HG03039 (cell line): ENCODE measurements around the gene SLC19A3.
A peak's percentile ranks its signal among the peaks of the same experiment; 100 is the strongest.
"Not testable (repeated sequence)": the region's sequence is repeated elsewhere in the genome, so short reads cannot be mapped to it uniquely, and the experiment has no call there.

ENCODE experiments used
- ATAC-seq: cut with Tn5 transposase; IDR thresholded peaks from one replicate; pipeline ENCODE4 v1.9.1; 2021; ENCODE audit warnings: mild to moderate bottlenecking, moderate library complexity; ENCODE audit not compliant: unreplicated experiment

SLC19A3 gene

DNA sequence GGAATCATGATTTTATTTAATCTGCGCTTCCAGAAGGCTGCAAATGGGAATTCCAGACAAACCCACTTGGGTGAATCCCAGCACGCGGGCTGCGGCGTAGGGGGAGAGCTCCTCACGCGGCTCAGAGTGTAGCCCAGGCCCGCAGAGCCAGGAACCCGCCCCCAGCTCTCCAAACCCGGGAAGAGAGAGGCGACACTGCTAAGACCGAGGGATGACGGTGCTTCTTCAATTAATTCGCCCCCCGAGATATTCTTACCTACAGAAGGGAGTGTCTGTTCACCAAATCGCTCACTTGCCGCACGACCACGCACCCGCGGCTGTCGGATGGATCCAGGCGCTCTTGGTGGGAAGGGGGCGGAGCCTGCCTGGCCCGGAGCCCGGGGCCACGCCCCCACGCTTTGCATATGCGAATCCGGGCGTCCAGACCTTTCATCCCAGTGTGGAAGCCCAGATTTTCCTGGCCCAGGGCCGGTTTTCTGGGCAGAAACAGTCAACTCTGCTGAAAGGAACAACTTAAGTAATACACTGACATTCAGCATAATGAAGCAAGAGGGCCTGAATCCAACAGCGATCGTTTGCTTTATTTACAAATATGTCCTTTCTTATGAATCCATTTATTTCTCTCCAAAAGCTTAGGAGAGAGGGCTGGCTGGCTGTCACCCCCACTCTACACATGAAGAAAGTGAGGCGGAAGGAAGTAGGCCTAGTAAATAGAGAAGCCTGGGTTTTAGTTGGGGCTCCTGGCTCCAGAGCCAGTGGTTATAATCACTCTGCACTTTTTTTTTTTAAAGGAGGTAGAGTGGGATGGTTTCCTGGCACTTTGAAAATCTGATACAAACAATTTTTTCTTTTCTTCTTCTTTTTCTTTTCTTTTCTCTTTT is at the start of gene SLC19A3:
Gene SLC19A3, minus strand, starts transcription at position 342 of the 881 bp plus-strand sequence. CDS start 15,710 bp downstream, outside the sequence.
- ATAC-seq: no peak

DNA sequence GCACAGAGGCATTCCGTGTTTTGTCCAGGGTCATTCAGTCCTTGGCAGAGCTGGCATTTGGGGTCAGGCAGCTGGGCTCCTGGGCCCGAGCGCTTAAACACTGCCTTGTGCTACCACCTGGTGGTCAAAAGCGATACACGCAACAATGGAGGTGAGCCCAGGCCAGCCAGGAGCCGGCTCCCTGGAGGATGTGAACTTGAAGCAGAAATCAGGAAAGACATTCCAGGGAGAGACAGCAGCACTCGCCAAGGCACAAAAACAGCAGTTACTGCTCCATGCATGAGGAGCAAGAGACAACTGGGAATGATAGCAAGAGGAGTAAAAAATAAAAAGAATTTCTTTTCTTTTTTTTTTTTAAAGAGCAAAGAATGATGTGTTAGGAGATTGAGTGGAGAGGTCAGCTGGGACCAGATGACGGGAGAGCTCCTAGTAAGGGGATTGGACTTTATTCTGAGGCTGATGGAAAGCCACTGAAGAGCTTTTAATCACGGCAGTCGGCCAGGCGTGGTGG is 48.6 kb upstream of the SLC19A3 start:
- ATAC-seq: peak; percentile 93

DNA sequence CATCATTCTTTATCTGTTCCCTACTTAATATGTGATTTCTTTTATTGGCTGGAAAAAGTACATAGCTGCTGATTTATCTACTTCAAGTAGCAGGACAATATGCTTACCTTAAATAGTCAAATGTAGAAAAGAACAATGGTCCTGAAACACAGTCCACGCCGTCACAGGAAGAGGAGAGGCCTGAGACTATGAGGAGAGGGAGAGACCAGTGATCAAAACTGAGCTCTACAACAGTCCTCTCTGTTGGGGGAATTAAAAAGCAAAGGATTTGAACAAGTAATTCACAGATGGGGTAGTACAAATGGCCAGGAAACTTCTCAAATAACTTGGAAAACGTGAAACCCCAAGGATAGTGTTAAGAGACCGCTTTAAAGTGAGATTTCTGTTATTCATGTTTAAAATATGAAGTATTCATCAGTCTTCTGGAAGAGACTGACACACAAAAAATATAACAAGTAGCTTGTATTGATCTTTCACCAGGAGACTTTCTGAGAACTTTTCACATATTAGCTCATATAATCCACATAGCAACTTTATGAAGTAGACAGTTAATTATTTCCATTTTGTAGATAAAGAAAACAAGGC is 48.1 kb upstream of the SLC19A3 start:
- ATAC-seq: no peak

DNA sequence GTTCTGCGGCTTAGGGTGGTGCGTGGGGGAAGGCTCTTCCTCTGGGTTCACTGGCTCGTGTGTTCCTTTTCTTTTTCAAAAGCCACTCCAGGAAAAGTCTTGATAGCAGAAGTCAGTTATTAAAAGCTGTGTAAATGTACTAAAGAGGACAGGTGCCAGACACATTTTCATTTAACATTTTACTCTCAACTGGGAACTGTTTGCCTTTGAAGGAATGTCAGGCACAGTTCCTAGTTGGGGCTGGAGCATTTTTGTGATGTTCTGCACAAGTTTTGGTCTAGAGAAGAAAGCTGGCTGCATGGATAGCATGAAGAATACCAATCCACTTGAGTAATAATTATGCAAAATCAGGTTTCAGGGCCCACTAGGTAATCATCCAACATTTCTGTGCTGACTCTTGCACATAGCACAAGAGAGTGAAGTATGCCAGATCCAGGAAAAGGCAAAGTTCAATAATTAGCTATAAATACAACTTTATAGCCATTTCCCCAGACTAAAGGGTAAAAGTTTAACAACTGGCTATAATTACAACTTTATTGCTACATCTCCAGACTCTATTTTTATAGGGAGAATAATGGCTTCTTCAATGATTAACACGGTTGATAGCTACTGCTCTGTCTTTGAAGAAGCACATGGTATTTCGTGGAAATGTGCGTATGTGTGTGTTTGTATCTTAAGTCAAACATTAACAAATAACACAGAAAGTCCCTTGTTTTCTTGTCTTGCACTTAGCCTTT is 44.1 kb upstream of the SLC19A3 start:
- ATAC-seq: no peak

DNA sequence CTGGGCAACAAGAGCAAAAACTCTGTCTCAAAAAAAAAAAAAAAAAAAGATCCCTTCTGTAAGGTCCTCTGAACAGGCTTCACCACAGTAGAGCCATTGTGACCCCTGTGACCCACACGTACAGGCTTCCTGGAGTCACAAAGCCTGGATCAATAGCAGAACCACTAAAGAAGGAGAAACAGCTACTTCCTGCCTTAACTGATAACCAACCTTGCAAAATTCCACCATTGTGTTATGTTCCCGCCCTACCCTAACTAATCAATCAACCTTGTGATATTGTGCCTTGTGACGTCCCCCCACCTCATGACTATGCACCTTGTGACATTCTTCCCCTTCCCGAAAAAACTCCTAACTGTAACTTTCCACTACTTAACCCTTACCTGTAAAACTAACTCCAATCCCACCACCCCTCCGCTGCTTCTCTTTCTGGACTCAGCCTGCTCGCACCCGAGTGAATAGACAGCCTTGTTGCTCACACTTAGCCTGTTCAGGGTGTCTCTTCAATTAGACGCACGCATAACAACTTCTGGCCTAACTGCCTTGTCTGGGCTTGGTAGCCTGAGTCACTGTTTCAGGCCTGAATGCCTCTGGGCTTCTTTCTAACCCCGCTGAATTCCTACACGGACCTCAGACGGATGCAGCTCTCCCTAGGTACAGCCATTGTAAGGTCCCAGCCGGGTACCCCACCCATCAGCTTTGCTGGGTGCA is 41.7 kb upstream of the SLC19A3 start:
- ATAC-seq: no peak

DNA sequence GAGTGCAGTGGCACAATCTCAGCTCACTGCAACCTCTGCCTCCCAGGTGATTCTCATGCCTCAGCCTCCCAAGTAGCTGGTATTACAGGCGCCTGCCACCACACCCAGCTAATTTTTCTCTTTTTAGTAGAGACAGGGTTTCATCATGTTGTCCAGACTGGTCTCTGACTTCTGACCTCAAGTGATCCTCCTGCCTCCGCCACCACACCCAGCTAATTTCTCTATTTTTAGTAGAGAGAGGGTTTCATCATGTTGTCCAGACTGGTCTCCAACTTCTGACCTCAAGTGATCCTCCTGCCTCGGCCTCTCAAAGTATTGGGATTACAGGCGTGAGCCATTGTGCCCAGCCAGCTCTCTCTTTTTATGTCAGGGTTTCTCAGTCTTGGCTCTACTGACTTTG is 38.4 kb upstream of the SLC19A3 start:
- not testable (repeated sequence) for ATAC-seq

DNA sequence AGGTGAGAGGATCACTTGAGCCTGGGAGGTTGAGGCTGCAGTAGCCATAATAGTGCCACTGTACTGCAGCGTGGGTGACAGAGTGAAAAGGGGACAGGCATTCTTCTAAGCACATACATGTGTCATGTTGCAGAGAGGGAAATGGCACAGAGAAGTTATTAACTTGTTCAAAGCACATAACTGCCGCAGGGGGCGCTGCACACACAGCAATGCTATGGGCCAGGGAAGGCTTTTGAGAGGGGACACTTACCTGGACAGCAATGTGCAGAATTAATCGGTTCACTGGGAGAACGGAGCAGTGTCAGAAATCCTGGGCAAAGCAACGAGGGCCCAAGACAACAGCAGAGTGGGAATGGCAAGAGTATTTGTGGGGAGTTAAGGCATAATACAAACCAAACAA is 30.3 kb upstream of the SLC19A3 start:
- no peak for ATAC-seq

DNA sequence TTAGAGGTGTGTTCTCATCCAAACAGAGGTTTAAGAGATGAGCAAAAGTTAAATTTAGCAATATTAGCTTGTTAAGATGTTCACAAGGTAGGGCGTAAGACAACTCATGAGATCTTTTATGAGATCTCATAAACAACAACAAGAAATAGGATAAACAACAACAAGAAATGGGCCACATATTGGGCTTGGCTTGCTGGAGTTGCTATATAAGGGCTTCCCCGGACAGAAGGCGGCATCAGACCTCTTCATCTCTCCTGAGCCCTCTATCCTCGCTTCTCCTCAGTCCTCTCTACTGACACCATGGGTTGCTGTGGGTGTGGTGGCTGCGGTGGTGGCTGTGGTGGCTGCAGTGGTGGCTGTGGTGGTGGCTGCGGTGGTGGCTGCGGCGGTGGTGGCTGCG is 27.8 kb upstream of the SLC19A3 start, which contains the start of gene SCYGR8:
Gene SCYGR8, plus strand, starts transcription at position 301 of the 400 bp plus-strand sequence. Its CDS starts 0 bp downstream, at position 301.
- ATAC-seq: no peak

DNA sequence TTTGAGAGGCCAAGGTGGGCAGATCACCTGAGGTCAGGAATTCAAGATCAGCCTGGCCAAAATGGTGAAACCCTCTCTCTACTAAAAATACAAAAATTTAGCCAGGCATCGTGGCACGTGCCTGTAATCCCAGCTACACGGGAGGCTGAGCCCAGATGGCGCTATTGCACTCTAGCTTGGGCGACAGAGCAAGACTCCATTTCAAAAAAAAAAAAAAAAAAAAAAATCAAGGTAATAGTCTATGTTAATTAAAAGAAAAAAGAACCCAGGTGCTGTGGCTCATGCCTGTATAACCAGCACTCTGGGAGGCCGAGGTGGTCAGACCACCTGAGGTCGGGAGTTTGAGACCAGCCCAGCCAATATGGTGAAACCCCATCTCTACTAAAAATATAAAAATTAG is 22.9 kb upstream of the SLC19A3 start:
- not testable (repeated sequence) for ATAC-seq

DNA sequence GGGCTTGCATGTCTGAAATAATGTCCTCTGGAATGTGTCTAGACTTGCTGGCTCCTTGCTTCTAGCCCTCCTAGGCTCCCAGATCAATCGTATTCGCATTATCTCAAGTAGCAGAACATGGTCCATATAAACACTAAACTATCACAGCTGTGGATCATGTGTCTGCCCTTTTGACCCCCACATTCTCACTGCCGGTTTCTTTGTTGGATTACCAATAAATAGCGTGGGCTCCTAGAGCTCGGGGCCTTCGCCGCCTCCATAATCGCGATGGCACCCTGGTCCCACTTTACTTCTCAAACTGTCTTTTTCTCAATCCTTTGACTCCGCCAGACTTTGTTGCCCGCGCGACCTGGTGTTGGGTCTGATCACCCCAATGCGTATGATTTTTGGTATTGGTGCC is 21.5 kb upstream of the SLC19A3 start:
- ATAC-seq: no peak

DNA sequence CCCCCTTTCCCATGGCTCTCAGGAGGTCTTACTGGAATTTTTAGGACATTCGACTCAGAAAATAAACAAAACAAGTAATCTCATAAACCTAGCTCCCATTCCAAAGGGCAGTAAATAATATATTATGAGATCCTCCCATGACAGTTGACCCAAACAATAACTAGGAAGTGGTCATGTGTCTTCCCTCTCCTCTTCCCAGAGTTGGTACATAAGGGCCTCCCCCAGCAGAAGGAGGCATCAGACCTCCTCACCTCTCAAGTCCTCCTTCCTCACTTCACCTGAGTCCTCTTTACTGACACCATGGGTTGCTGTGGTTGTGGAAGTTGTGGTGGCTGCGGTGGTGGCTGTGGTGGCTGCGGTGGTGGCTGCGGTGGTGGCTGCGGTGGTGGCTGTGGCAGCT is 10.2 kb upstream of the SLC19A3 start, which contains the start of gene SCYGR7:
Gene SCYGR7, plus strand, starts transcription at position 301 of the 400 bp plus-strand sequence. Its CDS starts 0 bp downstream, at position 301.
- ATAC-seq: no peak

DNA sequence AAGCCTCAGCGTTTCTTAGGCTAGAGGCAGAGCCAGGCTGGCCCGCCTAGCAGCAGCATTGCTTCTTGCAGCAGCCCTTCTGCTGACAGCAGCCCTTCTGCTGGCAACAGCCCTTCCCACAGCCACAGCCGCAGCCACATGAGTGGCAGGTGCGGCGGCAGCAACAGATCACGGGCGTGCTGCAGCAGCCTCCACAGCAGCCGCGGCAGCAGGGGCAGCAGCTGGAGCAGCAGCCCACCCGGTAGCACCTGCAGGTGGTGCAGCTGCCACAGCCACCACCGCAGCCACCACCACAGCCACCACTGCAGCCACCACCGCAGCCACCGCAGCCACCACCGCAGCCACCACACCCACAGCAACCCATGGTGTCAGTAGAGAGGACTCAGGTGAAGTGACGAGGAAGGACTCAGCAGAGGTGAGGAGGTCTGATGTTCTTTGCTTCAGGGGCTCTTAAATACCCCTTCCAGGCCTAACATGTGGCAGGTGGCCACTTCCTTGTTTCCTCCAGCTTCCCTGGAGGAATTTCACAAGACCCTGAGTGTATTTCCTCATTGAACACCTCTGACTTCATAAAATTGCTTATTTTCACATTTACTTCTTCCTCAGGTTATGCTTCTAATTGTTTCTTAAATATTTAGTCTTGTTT is 6.7 kb upstream of the SLC19A3 start, which contains the start of gene SCYGR6:
Gene SCYGR6, minus strand, starts transcription at position 364 of the 646 bp plus-strand sequence. Its CDS starts 0 bp downstream, at position 364.
- no peak for ATAC-seq

DNA sequence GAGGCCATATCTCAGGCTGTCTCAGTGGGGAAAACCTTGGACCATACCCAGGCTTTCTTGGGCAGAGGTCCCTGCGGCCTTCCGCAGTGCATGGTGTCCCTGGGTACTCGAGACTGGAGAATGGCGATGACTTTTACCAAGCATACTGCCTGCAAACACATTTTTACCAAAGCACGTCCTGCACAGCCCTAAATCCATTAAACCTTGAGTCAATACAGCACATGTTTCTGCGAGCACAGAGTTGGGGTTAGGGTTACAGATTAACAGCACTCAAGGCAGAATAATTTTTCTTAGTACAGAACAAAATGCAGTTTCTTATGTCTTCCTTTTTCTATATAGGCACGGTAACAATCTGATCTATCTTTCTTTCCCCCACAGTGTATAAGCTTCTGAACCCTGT is 5.0 kb upstream of the SLC19A3 start:
- ATAC-seq: not testable (repeated sequence)

DNA sequence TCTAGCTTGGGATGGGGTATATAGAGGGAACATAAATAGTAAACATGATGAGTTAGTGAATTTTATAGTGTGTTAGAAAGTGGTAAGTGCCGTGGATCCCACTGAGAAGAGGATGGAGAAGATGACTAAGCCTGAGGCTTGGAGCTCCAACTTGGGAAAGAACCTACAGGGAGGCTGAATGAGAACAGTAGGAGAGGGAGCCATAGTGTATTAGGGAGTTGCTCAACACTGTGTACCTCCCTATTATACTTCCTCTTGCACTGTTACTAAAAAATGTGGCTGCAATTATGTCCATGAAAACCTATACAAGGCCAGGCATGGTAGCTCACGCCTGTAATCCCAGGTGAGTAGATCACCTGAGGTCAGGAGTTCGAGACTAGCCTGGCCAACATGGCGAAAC is 2.9 kb upstream of the SLC19A3 start:
- no peak for ATAC-seq

DNA sequence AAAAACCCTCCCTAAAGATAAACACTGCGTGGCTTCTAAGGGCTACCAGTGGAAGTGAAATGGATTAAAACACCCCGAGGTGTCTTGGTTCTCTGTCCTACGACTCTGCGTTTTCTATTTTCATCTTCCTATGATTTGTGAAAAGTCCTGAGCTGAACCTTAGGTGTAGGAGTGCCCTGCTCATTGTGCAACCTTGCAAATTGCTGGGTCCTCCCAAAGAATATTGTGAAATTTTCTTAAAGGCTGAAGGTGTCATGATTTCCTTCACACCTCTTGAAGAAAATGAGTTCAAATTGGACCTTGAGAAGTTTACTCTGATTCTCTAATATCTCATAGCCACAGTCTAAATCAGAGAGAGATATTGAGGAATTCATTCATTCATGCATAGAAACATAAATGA is 1.8 kb upstream of the SLC19A3 start:
- ATAC-seq: no peak

DNA sequence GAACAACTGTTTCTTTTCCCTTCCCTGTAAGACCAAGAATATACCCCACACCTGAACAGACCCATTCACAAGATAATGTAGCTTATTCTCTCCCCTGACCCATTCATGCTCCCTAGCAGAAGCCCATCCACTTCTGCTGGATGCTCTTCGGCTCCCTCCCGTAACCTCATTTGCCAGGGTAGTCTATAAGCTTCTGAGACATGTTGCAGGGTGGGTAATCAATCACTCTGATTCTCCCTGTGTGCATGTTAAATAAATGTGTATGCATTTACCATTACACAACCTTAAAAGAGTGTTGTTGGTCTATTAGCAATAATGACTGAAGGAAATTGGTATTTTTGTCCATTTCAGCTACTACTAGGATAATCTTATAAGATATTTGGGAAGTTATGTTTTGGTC is 1.3 kb downstream of the SLC19A3 start:
- ATAC-seq: no peak

DNA sequence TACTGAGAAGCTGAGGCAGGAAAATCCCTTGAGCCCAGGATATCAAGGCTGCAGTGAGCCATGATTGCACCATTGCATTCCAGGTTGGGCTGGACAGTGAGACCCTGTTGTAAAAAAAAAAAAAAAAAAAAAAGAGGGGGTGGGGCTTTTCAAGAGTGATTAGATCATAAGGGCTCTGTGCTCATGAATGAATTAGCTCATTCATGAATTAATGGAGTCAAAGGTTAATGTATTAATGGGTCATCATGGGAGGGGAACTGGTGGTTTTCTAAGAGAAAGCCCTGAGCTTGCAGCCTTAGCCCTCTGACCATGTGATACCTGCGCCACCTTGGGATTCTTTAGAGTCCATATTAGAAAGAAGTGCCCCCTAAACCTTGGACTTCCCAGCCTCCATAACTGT is 4.5 kb downstream of the SLC19A3 start:
- ATAC-seq: no peak

DNA sequence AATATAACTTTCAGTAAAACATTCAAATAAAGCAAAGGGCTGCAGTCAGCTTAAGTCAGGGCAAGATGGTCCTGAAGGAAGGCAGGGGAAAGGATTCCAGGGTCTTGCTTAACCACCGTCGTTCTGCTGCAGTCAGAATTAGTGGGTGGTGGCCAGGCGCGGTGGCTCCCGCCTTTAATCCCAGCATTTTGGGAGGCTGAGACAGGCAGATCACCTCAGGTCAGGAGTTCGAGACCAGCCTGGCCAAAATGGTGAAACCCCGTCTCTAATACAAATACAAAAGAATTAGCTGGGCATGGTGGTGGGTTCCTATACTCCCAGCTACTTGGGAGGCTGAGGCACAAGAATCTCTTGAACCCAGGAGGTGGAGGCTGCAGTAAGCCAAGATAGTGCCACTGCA is 6.8 kb downstream of the SLC19A3 start:
- ATAC-seq: no peak

DNA sequence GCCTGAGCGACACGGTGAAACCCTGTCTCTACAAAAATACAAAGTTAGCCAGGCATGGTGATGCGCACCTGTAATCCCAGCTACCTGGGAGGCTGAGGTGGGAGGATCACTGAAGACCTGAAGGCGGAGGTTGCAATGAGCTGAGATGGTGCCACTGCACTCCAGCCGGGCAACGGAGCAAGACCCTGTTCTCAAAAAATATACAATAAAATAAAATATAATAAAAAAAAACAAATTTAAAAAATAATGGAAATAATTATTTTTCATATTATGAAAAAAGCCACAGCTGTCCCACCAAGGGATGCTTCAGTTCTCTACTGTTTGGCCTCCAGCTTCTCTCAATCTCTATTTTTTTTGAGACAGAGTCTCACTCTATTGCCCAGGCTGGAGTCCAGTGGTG is 10.4 kb downstream of the SLC19A3 start:
- no peak for ATAC-seq

DNA sequence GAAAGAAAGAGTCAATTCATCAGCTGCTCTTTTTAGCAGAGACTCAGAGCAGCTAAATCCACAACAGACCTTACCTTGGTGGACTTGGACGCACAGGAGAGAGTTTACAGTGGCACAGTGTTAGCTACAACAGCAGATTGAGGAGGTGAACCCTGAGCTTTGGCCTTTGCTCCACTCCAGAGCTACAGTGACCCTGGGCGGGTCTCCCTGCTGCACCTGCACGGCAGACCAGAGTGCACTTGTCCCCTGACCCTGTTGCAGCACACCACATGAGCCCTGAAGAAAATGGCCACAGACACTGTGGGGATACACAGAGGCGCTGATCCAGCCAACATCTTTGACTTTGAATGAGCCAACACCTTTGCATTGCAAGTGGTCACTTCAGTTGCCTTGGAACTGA is 11.0 kb downstream of the SLC19A3 start:
- no peak for ATAC-seq
